A673 (cell line): ENCODE measurements around the gene LCE2B.

Experiments
- EZH2 ChIP-seq: fragments of 200-600 bp; sonication (generic); IDR thresholded peaks from 2 replicates; pipeline ENCODE4 v1.6.1; 2017; ENCODE audit warnings: borderline replicate concordance, low read depth, mild to moderate bottlenecking, mixed read lengths, antibody characterized with exemption, low read length; ENCODE audit not compliant: poor library complexity, severe bottlenecking
- TF ChIP-seq, protein P1 (sequence below): fragments of 300-800, 200-600 bp; sonication (generic); conservative IDR thresholded peaks from 2 replicates; pipeline ENCODE4 v1.5.1; 2017; ENCODE audit warnings: low read depth, mild to moderate bottlenecking, antibody characterized with exemption, low read length, moderate library complexity, mixed read lengths

DNA sequence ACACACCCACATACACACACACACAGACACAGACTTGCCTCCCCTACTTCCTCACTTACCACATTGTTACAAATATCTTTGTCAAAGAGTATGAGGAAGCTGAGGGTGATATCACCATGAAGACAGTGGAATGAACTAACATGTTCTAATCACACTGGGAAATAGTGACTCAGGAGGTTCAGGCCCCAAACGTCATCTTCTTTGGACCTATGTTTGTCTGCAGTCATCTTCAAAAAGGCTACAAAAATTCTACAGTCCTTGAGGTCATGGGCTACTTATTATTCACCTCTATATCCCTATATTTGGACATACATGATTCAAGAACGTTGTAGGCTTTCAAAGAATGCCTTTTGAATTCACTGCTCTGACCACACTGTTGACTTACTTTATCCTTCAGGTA lies 12.9 kb upstream of the LCE2B start:
- TF ChIP-seq, protein P1, sequence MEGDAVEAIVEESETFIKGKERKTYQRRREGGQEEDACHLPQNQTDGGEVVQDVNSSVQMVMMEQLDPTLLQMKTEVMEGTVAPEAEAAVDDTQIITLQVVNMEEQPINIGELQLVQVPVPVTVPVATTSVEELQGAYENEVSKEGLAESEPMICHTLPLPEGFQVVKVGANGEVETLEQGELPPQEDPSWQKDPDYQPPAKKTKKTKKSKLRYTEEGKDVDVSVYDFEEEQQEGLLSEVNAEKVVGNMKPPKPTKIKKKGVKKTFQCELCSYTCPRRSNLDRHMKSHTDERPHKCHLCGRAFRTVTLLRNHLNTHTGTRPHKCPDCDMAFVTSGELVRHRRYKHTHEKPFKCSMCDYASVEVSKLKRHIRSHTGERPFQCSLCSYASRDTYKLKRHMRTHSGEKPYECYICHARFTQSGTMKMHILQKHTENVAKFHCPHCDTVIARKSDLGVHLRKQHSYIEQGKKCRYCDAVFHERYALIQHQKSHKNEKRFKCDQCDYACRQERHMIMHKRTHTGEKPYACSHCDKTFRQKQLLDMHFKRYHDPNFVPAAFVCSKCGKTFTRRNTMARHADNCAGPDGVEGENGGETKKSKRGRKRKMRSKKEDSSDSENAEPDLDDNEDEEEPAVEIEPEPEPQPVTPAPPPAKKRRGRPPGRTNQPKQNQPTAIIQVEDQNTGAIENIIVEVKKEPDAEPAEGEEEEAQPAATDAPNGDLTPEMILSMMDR = no peak
- no peak for TF ChIP-seq EZH2
